HG03103 (cell line): ENCODE results near the gene PPP1R12C.

ENCODE experiments used
- ATAC-seq: cut with Tn5 transposase; IDR thresholded peaks from one replicate; pipeline ENCODE4 v1.9.1; 2021; ENCODE audit warnings: low read depth; ENCODE audit not compliant: unreplicated experiment

The PPP1R12C gene

GRCh38 chr19:55092423-55093318 lies 24.8 kb downstream of the PPP1R12C start:
- ATAC-seq: no peak

GRCh38 chr19:55091955-55092354 lies 25.5 kb downstream of the PPP1R12C start:
- ATAC-seq: no peak

GRCh38 chr19:55091126-55091910 lies 26.1 kb downstream of the PPP1R12C start:
- ATAC-seq: no peak

GRCh38 chr19:55090564-55090963 lies 26.9 kb downstream of the PPP1R12C start:
- ATAC-seq: no peak

GRCh38 chr19:55089342-55089944 lies 28.0 kb downstream of the PPP1R12C start:
- ATAC-seq: no peak

- no peak for ATAC-seq
These were observed 28.7 kb downstream of the PPP1R12C start for GRCh38 chr19:55088543-55089341.

- ATAC-seq: no peak
These were observed 29.4 kb downstream of the PPP1R12C start for GRCh38 chr19:55088021-55088451.

GRCh38 chr19:55087542-55087901 lies 29.9 kb downstream of the PPP1R12C start:
- ATAC-seq: no peak

GRCh38 chr19:55086730-55087541 lies 30.5 kb downstream of the PPP1R12C start:
- no peak for ATAC-seq

GRCh38 chr19:55085923-55086715 lies 31.3 kb downstream of the PPP1R12C start:
- no peak for ATAC-seq

GRCh38 chr19:55084416-55084815 lies 33.0 kb downstream of the PPP1R12C start:
- no peak for ATAC-seq

- no peak for ATAC-seq
These were observed 34.2 kb downstream of the PPP1R12C start for GRCh38 chr19:55083004-55083850.

- ATAC-seq: no peak
These were observed 35.2 kb downstream of the PPP1R12C start for GRCh38 chr19:55082020-55082851.

- ATAC-seq: no peak
These were observed 35.7 kb downstream of the PPP1R12C start for GRCh38 chr19:55081770-55082019.

GRCh38 chr19:55080968-55081769 lies 36.3 kb downstream of the PPP1R12C start:
- peak; percentile 64 for ATAC-seq

GRCh38 chr19:55080121-55080967 lies 37.1 kb downstream of the PPP1R12C start:
- ATAC-seq: no peak
